Colonic mucosa (tissue), 4 donors: Measurements from ENCODE around the gene FHIT. TPM values are rescaled to one million over a fixed set of nuclear protein-coding genes. Genes with fewer than 3 reads are reported as not detected.

Source experiments
- DNase-seq: peaks from one replicate; pipeline ENCODE4 v3.0.0-alpha.2; 2020
- H3K27ac ChIP-seq: fragments of 200-600 bp; one replicate; pipeline ENCODE4 v1.8.0; 2021
- H3K27me3 ChIP-seq: fragments of 200-600 bp; one replicate; pipeline ENCODE4 v1.8.0; 2021
- H3K36me3 ChIP-seq: fragments of 200-600 bp; one replicate; pipeline ENCODE4 v1.8.0; 2021
- H3K4me1 ChIP-seq: fragments of 200-600 bp; one replicate; pipeline ENCODE4 v1.8.0; 2021; ENCODE audit warnings: mild to moderate bottlenecking
- H3K4me3 ChIP-seq: fragments of 200-600 bp; one replicate; pipeline ENCODE4 v1.8.0; 2021
- H3K9ac ChIP-seq, 2 donors: one replicate each; pipeline ENCODE4 v1.7.0; 2013; ENCODE audit warnings: control low read depth in 2 of 2, low read depth in 2 of 2, low read length in 2 of 2
- H3K9me3 ChIP-seq: fragments of 200-600 bp; one replicate; pipeline ENCODE4 v1.8.0; 2021
- intact Hi-C: fragments of 100-400 bp; cut with DNase I; formaldehyde crosslinking; loops from one replicate; pipeline ENCODE4 v1.14.1; 2022
- total RNA-seq, 2 donors: library from RNA; stranded (reverse); fragmentation: NEBNext Ultra II Directional in 1 of 2; extraction: Animal tissue kit (Norgen Biotek cat#: 25700) in 1 of 2; gene quantifications; one replicate each; pipeline ENCODE4 v1.2.1, GENCODE V29; 2021
- TF ChIP-seq, protein P1 (sequence below): fragments of 200-600 bp; IDR thresholded peaks from one replicate; pipeline ENCODE4 v1.8.0; 2022; ENCODE audit warnings: antibody characterized with exemption, mild to moderate bottlenecking
- donor health status: healthy.
- donor health status: DM: no; HTN: no; CAD: no.
- donor health status: DM: no; HTN: no; CAD: no.

The FHIT gene
- total RNA-seq, 2 donors from 2014 or later, result 7.7 to 9.4 TPM

DNA sequence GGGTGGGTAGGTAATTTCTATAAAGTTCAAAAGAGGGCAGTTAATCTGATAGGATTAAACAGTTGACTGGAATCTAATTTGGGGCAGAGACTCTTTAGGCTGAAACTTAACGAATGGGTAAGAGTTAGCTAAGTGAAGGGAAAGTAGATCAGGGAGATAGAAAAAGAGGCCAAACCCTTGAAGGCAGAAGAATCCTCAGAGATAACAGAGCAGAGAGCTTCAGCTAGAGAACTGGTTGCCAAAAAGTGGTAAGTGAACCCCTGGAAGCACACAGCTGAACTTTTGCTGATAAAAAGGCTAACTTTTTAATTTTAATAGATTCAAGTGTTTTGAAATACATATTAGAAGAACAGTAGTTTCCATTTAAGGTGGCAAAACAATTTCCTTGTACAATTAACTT lies 99.2 kb downstream of the FHIT start:
- TF ChIP-seq, protein P1, sequence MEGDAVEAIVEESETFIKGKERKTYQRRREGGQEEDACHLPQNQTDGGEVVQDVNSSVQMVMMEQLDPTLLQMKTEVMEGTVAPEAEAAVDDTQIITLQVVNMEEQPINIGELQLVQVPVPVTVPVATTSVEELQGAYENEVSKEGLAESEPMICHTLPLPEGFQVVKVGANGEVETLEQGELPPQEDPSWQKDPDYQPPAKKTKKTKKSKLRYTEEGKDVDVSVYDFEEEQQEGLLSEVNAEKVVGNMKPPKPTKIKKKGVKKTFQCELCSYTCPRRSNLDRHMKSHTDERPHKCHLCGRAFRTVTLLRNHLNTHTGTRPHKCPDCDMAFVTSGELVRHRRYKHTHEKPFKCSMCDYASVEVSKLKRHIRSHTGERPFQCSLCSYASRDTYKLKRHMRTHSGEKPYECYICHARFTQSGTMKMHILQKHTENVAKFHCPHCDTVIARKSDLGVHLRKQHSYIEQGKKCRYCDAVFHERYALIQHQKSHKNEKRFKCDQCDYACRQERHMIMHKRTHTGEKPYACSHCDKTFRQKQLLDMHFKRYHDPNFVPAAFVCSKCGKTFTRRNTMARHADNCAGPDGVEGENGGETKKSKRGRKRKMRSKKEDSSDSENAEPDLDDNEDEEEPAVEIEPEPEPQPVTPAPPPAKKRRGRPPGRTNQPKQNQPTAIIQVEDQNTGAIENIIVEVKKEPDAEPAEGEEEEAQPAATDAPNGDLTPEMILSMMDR, result no peak
- intact Hi-C loops, result no loop called here
- no peak for DNase-seq

DNA sequence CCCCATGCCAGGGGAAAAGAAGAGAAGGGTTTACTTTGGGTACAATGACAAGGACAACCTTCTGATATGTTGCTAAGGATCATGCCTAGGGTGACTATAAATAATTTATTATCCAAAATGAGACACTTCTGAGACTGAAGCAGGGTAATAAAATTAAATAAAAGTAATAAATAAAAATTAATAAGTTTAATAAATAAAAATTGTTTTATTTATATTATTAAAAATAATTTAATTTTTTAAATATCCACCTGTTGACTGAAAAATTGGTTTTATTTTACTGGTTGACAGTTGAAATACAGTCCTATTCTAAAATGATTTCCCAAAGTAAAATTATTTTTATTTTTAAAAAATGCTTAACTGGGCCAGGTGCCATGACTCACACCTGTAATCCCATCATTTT lies 102.0 kb downstream of the FHIT start:
- H3K4me1 ChIP-seq, result no peaks in the 10 kb centered on the region
- no peaks in the 10 kb centered on the region for H3K36me3 ChIP-seq
- no peak overlapping the region for H3K27ac ChIP-seq
- no peak overlapping the region for H3K4me3 ChIP-seq
- TF ChIP-seq, protein P1, result no peak
- no peak for DNase-seq
- no peaks in the 10 kb centered on the region for H3K9me3 ChIP-seq
- H3K9ac ChIP-seq, result no peak overlapping the region
- no peaks in the 10 kb centered on the region for H3K27me3 ChIP-seq
- intact Hi-C loops, result no loop called here

More for the DNA sequence above, 99.2 kb downstream of the FHIT start:
- Histone ChIP-seq H3K27ac (no peak overlapping the region), H3K4me1 (no peaks in the 10 kb centered on the region), H3K36me3 (no peaks in the 10 kb centered on the region), H3K9ac (no peak overlapping the region), H3K4me3 (no peak overlapping the region), H3K27me3 (no peaks in the 10 kb centered on the region), H3K9me3 (no peaks in the 10 kb centered on the region)

DNA sequence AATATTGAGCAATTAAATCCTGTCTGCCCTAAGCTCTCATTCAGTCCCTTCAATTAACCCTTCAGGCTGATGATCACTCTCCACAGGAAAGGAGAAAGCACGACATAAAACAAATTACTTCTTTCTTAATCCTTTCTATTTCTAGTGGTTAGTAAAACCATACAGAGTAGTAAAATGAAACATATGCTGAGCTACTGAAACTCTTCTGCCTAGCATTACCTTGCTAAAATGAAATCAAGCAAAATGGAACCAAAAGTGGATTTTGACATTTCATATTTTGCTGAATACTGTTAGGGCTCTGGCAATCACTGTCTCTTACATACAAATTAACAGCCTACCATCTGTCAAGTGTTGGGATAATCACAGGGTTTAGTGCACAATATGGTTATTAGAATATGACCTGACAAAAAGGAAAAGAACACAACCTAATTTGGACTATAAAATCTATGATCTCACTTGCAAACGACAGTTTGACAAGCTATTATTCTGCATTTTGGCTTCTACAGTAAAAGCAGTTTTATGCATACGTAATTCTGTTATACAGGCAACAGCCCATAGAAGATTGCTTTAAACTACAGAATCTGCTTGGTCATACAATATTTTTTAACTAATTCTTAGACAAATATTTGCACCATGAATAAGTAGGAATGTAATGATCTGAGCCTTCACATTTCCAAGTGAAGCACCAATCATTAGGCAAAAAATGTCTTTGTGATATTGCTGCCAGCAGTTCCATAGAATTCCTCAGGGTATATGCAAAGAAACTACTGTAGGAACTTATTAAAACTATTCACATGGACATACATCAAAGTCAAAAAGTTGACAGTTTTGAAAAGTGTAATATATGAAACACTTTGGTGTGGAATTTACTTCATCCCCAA lies 105.0 kb downstream of the FHIT start:
- H3K4me1 ChIP-seq, result no peaks in the 10 kb centered on the region

DNA sequence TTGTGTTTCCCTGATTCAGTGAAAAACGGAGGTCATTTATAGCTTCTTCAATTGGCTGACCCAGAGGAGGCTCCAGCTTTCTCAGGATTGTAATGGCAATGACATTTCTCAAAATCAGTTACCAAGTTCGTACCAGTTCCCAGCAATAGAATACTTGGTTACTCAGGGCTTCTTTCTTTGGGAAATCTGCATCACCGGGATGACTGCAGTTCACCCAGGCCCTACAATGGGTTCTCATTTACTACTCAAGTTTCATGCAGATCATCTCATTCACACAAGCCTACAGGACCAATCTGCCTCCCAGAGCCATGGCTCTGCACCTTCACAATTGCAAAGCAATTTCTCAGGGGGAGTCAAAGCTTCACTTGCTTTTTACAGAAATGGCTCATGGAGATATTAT lies 109.6 kb downstream of the FHIT start:
- H3K4me3 ChIP-seq, result no peak overlapping the region
- intact Hi-C loops, result no loop called here
- TF ChIP-seq, protein P1, result no peak

More for the DNA sequence above, 105.0 kb downstream of the FHIT start:
- intact Hi-C loops, result no loop called here
- Histone ChIP-seq H3K4me3 (no peak overlapping the region), H3K9me3 (no peaks in the 10 kb centered on the region), H3K9ac (no peak overlapping the region), H3K27me3 (no peaks in the 10 kb centered on the region), H3K27ac (no peak overlapping the region), H3K36me3 (no peaks in the 10 kb centered on the region)
- TF ChIP-seq, protein P1, result no peak
- DNase-seq, result no peak

DNA sequence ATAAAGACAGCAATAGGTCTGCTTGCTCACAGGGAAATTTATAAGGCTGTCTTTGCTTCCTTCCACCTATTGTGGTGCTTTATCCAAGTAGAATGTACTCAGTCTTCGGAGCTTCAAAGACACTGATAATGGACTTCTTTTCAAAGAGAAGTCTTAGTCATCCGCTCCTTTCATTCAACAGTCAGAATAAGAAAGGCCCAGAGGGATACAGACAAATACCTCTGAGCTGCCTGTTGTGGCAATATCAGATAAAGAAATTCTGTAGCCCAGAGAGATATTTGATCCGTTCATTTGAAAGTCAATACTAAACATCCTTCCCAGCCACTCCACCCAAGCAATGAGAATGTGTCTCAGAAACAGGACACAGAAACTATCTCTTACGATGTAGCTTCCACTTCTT lies 110.0 kb downstream of the FHIT start:
- no peak for DNase-seq
- Histone ChIP-seq H3K4me3 (no peak overlapping the region), H3K9ac (no peak overlapping the region), H3K27me3 (no peaks in the 10 kb centered on the region), H3K36me3 (no peaks in the 10 kb centered on the region), H3K27ac (no peak overlapping the region), H3K9me3 (no peaks in the 10 kb centered on the region), H3K4me1 (no peaks in the 10 kb centered on the region)
- intact Hi-C loops, result no loop called here
- TF ChIP-seq, protein P1, result no peak

More for the DNA sequence above, 109.6 kb downstream of the FHIT start:
- Histone ChIP-seq H3K4me1 (no peaks in the 10 kb centered on the region), H3K27ac (no peak overlapping the region), H3K27me3 (no peaks in the 10 kb centered on the region), H3K9ac (no peak overlapping the region), H3K9me3 (no peaks in the 10 kb centered on the region), H3K36me3 (no peaks in the 10 kb centered on the region)
- no peak for DNase-seq
